ENCODE data around the gene CHAD.

- TF ChIP-seq TP53 (CRISPR knock-in tag; conservative IDR thresholded peaks at IDR 0.05) = no peak
- no peak for TF ChIP-seq SIN3A (IDR thresholded peaks at IDR 0.05; ENCODE audit: borderline replicate concordance, low read depth, low read length)
- TF ChIP-seq ZNF678 (CRISPR knock-in tag; IDR thresholded peaks at IDR 0.05) = no peak
- no peak for TF ChIP-seq CHD2 (IDR thresholded peaks at IDR 0.05; ENCODE audit: low read depth, low read length)
- TF ChIP-seq ATF2 (CRISPR knock-in tag; IDR thresholded peaks at IDR 0.05) = no peak
- no peak for TF ChIP-seq POLR2AphosphoS5 (IDR thresholded peaks at IDR 0.05; ENCODE audit: low read depth, low read length)
- no peak for TF ChIP-seq RBM39 (IDR thresholded peaks at IDR 0.05; ENCODE audit: low read depth, low read length, poor library complexity, severe bottlenecking)
- TF ChIP-seq MATR3 (CRISPR knock-in tag; IDR thresholded peaks at IDR 0.05) = no peak
- no peak for TF ChIP-seq AGO2 (optimal IDR thresholded peaks at IDR 0.05; ENCODE audit: low read depth, low read length)
Observed at GRCh38 chr17:50421308-50422051, 47.2 kb downstream of the CHAD start.
